OCI-LY7 (cell line): ENCODE data around the gene LRRC75B. TPM values are rescaled to one million over a fixed set of nuclear protein-coding genes. Genes with fewer than 3 reads are reported as not detected.

ENCODE experiments used
- total RNA-seq, 2 experiments: library from RNA; depleted of rRNA in 1 of 2; stranded (reverse); fragments of >200 nt in 1 of 2; shearing (Covaris generic) in 1 of 2; gene quantifications; 2 replicates each; pipeline ENCODE4 v1.2.3, GENCODE V29; 2014 to 2022

The LRRC75B gene
- total RNA-seq, 2 experiments from 2014 or later, result not detected

Other genes with a start within 250 kb of the LRRC75B start
- 31.2 and 35.7 TPM in 2 replicates for gene ADORA2A, start 165.5 kb downstream of the LRRC75B start, total RNA-seq (2014; rRNA removed; shearing (Covaris generic))
- gene ADORA2A, start 165.5 kb downstream of the LRRC75B start, total RNA-seq (2022), result 29.5 and 35.0 TPM in 2 replicates
- gene UPB1, start 97.7 kb downstream of the LRRC75B start, total RNA-seq (2014; rRNA removed; shearing (Covaris generic)), result 0.13 and 0.69 TPM in 2 replicates
- gene UPB1, start 97.7 kb downstream of the LRRC75B start, total RNA-seq (2022), result 0.70 and 0.85 TPM in 2 replicates
- gene GUCD1, start 37.9 kb downstream of the LRRC75B start, total RNA-seq (2014; rRNA removed; shearing (Covaris generic)), result 80.4 and 144 TPM in 2 replicates
- gene GUCD1, start 37.9 kb downstream of the LRRC75B start, total RNA-seq (2022), result 114 and 129 TPM in 2 replicates
- 264 and 278 TPM in 2 replicates for gene SNRPD3, start 37.1 kb downstream of the LRRC75B start, total RNA-seq (2014; rRNA removed; shearing (Covaris generic))
- 153 and 166 TPM in 2 replicates for gene SNRPD3, start 37.1 kb downstream of the LRRC75B start, total RNA-seq (2022)
- gene GGT1, start 10.1 kb upstream of the LRRC75B start, total RNA-seq (2014; rRNA removed; shearing (Covaris generic)), result 5.8 and 14.0 TPM in 2 replicates
- gene GGT1, start 10.1 kb upstream of the LRRC75B start, total RNA-seq (2022), result 4.0 and 5.1 TPM in 2 replicates
- gene PIWIL3, start 181.6 kb upstream of the LRRC75B start, total RNA-seq (2014; rRNA removed; shearing (Covaris generic)), result not detected in 2 replicates
- gene PIWIL3, start 181.6 kb upstream of the LRRC75B start, total RNA-seq (2022), result not detected in 2 replicates
- gene SGSM1, start 213.1 kb upstream of the LRRC75B start, total RNA-seq (2014; rRNA removed; shearing (Covaris generic)), result not detected in 2 replicates
- gene SGSM1, start 213.1 kb upstream of the LRRC75B start, total RNA-seq (2022), result not detected in 2 replicates